Tibial artery (tissue), 4 donors: ENCODE results near the gene DHRS3.

Source experiments
- DNase-seq, 2 donors: peaks; one replicate each; pipeline ENCODE4 v3.0.0-alpha.2; 2019
- H3K27ac ChIP-seq, 2 donors: fragments of 200-600 bp; sonication (generic) in 1 of 2; 1 replicate in 1 of 2; 2 replicates in 1 of 2; pipeline ENCODE4 v1.5.1; 2018 to 2019; ENCODE audit warnings: mild to moderate bottlenecking in 1 of 2
- H3K27me3 ChIP-seq, 2 donors: fragments of 200-600 bp; sonication (generic) in 1 of 2; one replicate each; pipeline versions ENCODE4 v1.5.1 to v1.6.0; 2016 to 2019
- H3K36me3 ChIP-seq, 3 donors: fragments of 200-600 bp; sonication (generic) in 2 of 3; one replicate each; pipeline ENCODE4 v1.5.1; 2016 to 2019; ENCODE audit warnings: mild to moderate bottlenecking in 2 of 3
- H3K4me1 ChIP-seq, 4 donors: fragments of 200-600 bp; sonication (generic) in 2 of 4; 1 replicate in 3 of 4; 2 replicates in 1 of 4; pipeline ENCODE4 v1.5.1; 2016 to 2019
- H3K4me3 ChIP-seq, 2 donors: fragments of 200-600 bp; sonication (generic) in 1 of 2; 1 replicate in 1 of 2; 2 replicates in 1 of 2; pipeline ENCODE4 v1.5.1; 2018 to 2019; ENCODE audit warnings: mild to moderate bottlenecking in 2 of 2
- H3K9me3 ChIP-seq, 3 donors: fragments of 200-600 bp; sonication (generic) in 1 of 3; one replicate each; pipeline ENCODE4 v1.5.1; 2016 to 2019
- intact Hi-C: fragments of 100-400 bp; cut with DNase I; formaldehyde crosslinking; loops from one replicate; pipeline ENCODE4 v1.15.0; 2023; ENCODE audit warnings: low total_unique reads
- TF ChIP-seq, protein P1 (sequence below), 2 experiments: fragments of 200-600 bp in 1 of 2; fragments of 450-650 bp in 1 of 2; IDR thresholded peaks; one replicate each; pipeline ENCODE4 v1.5.1; 2017 to 2019; ENCODE audit warnings: antibody characterized with exemption in 2 of 2, mild to moderate bottlenecking in 1 of 2, moderate library complexity in 1 of 2

Gene DHRS3

DNA sequence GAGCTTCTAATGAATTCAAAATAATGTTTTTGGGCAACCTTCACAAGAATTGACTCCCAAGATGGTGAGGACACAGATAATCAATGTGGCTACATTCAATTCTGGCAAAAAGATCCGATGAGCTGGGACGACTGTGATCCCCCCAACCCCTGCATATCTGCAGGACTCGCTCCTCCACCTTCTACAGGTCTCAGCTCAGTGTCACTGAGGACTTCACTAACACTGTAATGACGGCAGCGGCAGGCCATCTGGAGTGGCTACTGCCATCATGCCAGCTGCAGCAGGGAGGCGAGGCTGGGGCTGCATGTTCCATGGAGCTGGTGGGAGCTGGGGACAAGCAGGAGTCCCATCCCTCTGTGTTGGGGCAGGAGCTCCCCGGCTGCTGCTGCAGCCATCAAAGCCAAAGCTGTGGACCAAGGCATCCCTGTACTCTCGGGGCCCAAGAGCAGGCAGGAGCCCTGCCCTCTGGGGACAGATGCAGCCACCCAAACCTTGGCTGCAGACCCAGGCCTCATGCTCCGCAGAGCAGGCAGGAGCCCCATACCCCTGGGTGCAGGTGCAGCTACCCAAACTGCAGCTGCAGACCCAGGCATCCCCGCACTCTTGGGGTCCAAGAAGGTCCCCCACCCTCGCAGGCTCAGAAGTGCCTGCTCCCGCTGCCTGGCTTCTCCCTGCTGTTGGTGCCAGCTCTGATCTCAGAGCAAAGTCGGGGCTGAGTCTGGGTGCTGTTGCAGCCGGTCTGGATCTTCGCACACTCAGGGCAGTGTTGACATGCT, 12.2 kb upstream of the DHRS3 start:
- H3K4me3 ChIP-seq = no peak overlapping the region
- H3K27ac ChIP-seq = no peak overlapping the region
- H3K4me1 ChIP-seq = no peaks in the 10 kb centered on the region
- peaks cover 0 to 3% of the 10 kb centered on the region in 2 donors for H3K27me3 ChIP-seq
- H3K9me3 ChIP-seq = no peaks in the 10 kb centered on the region
- no peak for DNase-seq
- TF ChIP-seq, protein P1, sequence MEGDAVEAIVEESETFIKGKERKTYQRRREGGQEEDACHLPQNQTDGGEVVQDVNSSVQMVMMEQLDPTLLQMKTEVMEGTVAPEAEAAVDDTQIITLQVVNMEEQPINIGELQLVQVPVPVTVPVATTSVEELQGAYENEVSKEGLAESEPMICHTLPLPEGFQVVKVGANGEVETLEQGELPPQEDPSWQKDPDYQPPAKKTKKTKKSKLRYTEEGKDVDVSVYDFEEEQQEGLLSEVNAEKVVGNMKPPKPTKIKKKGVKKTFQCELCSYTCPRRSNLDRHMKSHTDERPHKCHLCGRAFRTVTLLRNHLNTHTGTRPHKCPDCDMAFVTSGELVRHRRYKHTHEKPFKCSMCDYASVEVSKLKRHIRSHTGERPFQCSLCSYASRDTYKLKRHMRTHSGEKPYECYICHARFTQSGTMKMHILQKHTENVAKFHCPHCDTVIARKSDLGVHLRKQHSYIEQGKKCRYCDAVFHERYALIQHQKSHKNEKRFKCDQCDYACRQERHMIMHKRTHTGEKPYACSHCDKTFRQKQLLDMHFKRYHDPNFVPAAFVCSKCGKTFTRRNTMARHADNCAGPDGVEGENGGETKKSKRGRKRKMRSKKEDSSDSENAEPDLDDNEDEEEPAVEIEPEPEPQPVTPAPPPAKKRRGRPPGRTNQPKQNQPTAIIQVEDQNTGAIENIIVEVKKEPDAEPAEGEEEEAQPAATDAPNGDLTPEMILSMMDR (IDR thresholded peaks at IDR 0.05) = no peak
- no peaks in the 10 kb centered on the region for H3K36me3 ChIP-seq
- intact Hi-C loops = no loop called here

DNA sequence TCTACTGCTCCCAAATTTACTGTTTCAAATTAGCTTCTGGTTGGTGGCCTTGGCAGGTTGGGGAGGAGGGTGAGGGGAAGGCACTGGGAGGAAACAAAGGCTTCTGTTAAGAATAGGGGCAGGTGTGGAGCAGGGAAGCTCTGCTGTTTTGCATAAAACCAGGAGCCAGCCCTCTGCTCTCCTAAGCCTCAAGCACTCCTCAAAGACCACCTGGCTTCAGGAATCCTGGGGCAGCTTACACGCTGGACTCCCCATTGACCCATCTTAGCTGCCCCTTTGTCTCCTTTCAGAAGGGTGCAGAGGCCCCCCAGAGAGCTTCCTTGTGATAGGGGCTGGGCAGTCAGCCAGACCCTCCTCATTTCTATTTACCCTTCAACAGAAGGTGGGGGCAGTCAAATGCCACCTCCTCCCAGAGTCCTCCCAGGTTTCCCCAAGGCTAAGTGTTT, 11.5 kb upstream of the DHRS3 start:
- peaks cover 0 to 3% of the 10 kb centered on the region in 2 donors for H3K27me3 ChIP-seq
- no peaks in the 10 kb centered on the region for H3K9me3 ChIP-seq
- no peak overlapping the region for H3K4me3 ChIP-seq
- no peaks in the 10 kb centered on the region for H3K4me1 ChIP-seq
- no peaks in the 10 kb centered on the region for H3K36me3 ChIP-seq
- DNase-seq = no peak
- TF ChIP-seq, protein P1 (IDR thresholded peaks at IDR 0.05) = no peak
- H3K27ac ChIP-seq = no peak overlapping the region
- intact Hi-C loops = no loop called here

DNA sequence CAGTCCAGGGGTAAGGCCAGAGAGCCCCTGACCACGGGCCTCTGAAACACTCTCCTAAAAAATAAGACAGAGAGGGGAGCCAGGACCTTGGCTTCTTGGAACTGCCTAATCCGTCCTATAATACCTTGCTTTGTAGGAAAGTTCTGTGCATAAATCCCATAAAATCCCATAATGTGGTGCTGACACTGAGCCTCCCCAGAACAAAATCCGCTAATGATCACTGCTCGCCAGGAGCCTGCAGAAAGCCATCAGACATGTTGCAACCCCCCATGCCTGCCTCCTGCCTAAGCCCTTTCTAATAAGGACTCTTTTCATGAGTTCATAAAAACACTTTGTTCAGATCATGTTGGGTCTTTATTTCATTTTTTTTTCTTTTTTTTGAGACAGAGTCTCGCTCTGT, 9.3 kb upstream of the DHRS3 start:
- H3K27ac ChIP-seq = no peak overlapping the region
- no peaks in the 10 kb centered on the region for H3K9me3 ChIP-seq
- no peak for DNase-seq
- no peak overlapping the region for H3K4me3 ChIP-seq
- H3K36me3 ChIP-seq = no peaks in the 10 kb centered on the region
- peaks cover 5 to 14% (median 12%) of the 10 kb centered on the region in 4 donors for H3K4me1 ChIP-seq
- intact Hi-C loops = no loop called here
- H3K27me3 ChIP-seq = peaks cover 0 to 3% of the 10 kb centered on the region in 2 donors
- TF ChIP-seq, protein P1 (IDR thresholded peaks at IDR 0.05) = no peak

DNA sequence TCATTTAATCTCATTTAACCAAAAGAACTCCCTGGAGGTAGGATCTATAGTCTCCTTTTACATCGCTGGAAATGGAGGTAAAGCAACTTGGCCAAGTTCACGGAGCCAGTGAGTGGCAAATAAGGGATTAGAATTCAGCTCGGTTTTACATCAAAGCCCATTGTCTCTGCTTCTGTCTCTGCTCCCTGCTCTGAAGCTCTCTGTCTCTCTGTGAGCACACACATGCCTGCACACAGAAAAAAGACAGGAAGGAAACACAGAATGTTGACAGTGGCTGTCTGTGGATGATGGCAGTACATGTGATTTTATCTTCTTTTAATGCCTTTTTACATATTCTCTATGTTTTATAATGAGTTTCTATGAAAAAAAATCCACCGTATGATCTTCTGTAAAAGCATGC, 8.9 kb upstream of the DHRS3 start:
- H3K27me3 ChIP-seq = peaks cover 0 to 3% of the 10 kb centered on the region in 2 donors
- H3K9me3 ChIP-seq = no peaks in the 10 kb centered on the region
- intact Hi-C loops = no loop called here
- H3K4me1 ChIP-seq = peaks cover 5 to 18% (median 16%) of the 10 kb centered on the region in 4 donors
- H3K27ac ChIP-seq = no peak overlapping the region
- DNase-seq = no peak
- no peaks in the 10 kb centered on the region for H3K36me3 ChIP-seq
- no peak overlapping the region for H3K4me3 ChIP-seq
- TF ChIP-seq, protein P1 (IDR thresholded peaks at IDR 0.05) = no peak

DNA sequence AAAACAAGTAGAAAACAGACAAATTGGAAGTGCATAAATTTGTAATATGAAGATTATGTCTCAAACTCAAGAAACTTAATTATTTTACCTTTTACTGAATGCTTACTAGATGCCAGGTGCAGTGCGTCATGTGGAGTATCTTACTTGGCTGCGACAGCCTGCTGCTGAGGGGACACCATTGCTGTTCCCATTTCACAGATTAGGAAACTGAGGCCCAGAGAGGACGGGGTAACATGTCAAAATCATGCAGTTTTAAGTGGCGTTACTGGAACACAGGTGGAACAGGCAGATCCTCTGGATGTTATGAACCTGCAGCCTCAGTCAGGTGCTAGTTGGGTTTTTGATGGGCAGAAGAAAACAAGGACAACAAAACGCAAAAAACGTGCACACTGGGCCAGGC, 7.3 kb upstream of the DHRS3 start:
- H3K27ac ChIP-seq = no peak overlapping the region
- H3K4me3 ChIP-seq = no peak overlapping the region
- intact Hi-C loops = no loop called here
- no peaks in the 10 kb centered on the region for H3K9me3 ChIP-seq
- TF ChIP-seq, protein P1 (IDR thresholded peaks at IDR 0.05) = no peak
- no peaks in the 10 kb centered on the region for H3K36me3 ChIP-seq
- peaks cover 0 to 3% of the 10 kb centered on the region in 2 donors for H3K27me3 ChIP-seq
- DNase-seq = no peak
- H3K4me1 ChIP-seq = peaks cover 5 to 35% (median 31%) of the 10 kb centered on the region in 4 donors
